Activated CD8-positive, alpha-beta memory T cell treated with anti-CD3 and anti-CD28 coated beads, Interleukin-2, amount 50 U/mL, for 48 hours (primary cell): ENCODE measurements around the gene SLC41A3.

Experiments used
- DNase-seq: peaks from one replicate; pipeline ENCODE4 v3.0.0-alpha.2; 2020

Gene SLC41A3

GRCh38 chr3:126083913-126084767, at the start of gene SLC41A3:
TSS of gene SLC41A3 (minus strand) at chr3:126084124. CDS start at chr3:126068219, 15,905 bp downstream.
- DNase-seq, result peak; percentile 92

GRCh38 chr3:126133606-126134005, 49.7 kb upstream of the SLC41A3 start:
- peak; percentile 39 for DNase-seq

- peak; percentile 34 for DNase-seq
These were observed 49.0 kb upstream of the SLC41A3 start for GRCh38 chr3:126132751-126133511.

GRCh38 chr3:126131881-126132750, 48.2 kb upstream of the SLC41A3 start:
- DNase-seq, result peak; percentile 32

GRCh38 chr3:126130981-126131745, 47.2 kb upstream of the SLC41A3 start:
- peak; percentile 39 for DNase-seq

GRCh38 chr3:126130081-126130855, 46.3 kb upstream of the SLC41A3 start:
- DNase-seq, result peak; percentile 37

GRCh38 chr3:126129398-126129891, 45.5 kb upstream of the SLC41A3 start:
- DNase-seq, result peak; percentile 38

GRCh38 chr3:126128504-126129397, 44.8 kb upstream of the SLC41A3 start:
- peak; percentile 38 for DNase-seq

GRCh38 chr3:126127904-126128303, 44.0 kb upstream of the SLC41A3 start:
- peak; percentile 28 for DNase-seq

GRCh38 chr3:126127452-126127851, 43.5 kb upstream of the SLC41A3 start:
- no peak for DNase-seq

- peak; percentile 35 for DNase-seq
These were observed 43.0 kb upstream of the SLC41A3 start for GRCh38 chr3:126126811-126127431.

- DNase-seq, result peak; percentile 23
These were observed 42.4 kb upstream of the SLC41A3 start for GRCh38 chr3:126126286-126126685.

- peak; percentile 29 for DNase-seq
These were observed 41.9 kb upstream of the SLC41A3 start for GRCh38 chr3:126125781-126126251.

GRCh38 chr3:126125341-126125740, 41.4 kb upstream of the SLC41A3 start:
- DNase-seq, result peak; percentile 25

- no peak for DNase-seq
These were observed 41.0 kb upstream of the SLC41A3 start for GRCh38 chr3:126124896-126125295.

- peak; percentile 15 for DNase-seq
These were observed 40.4 kb upstream of the SLC41A3 start for GRCh38 chr3:126124148-126124868.

GRCh38 chr3:126121632-126122031, 37.7 kb upstream of the SLC41A3 start:
- DNase-seq, result peak; percentile 13

- peak; percentile 12 for DNase-seq
These were observed 37.1 kb upstream of the SLC41A3 start for GRCh38 chr3:126121074-126121473.

- DNase-seq, result no peak
These were observed 36.1 kb upstream of the SLC41A3 start for GRCh38 chr3:126119976-126120375.
